K562 (cell line): Measurements from ENCODE around the gene C6orf163. TPM values are rescaled to one million over a fixed set of nuclear protein-coding genes. Genes with fewer than 3 reads are reported as not detected.
A peak's percentile ranks its signal among the peaks of the same experiment; 100 is the strongest.

ENCODE experiments used
- AFF4 ChIP-seq: sonication (generic); formaldehyde crosslinking; IDR thresholded peaks from 2 replicates; pipeline ENCODE4 v1.8.0; 2023; ENCODE audit warnings: mild to moderate bottlenecking, missing genetic modification reagents
- BRF2 ChIP-seq: IDR thresholded peaks from 3 replicates; pipeline ENCODE4 v1.6.1; 2011; ENCODE audit warnings: borderline replicate concordance, mild to moderate bottlenecking; ENCODE audit not compliant: insufficient read length, insufficient read depth
- CREB3 ChIP-seq: fragments of 450-650 bp; conservative IDR thresholded peaks from 2 replicates; pipeline ENCODE4 v1.6.1; 2016; ENCODE audit warnings: missing genetic modification characterization, low read depth, mild to moderate bottlenecking, missing compliant biosample characterization, moderate library complexity
- GMEB1 ChIP-seq: fragments of 250-450 bp; sonication (Bioruptor Pico); IDR thresholded peaks from 2 replicates; pipeline ENCODE4 v1.4.0; 2020; ENCODE audit warnings: mild to moderate bottlenecking
- MXI1 ChIP-seq: IDR thresholded peaks from 2 replicates; pipeline ENCODE4 v1.6.1; 2011; ENCODE audit warnings: low read depth, mild to moderate bottlenecking, improper control_type of control experiment, low read length
- ZBTB33 ChIP-seq: sonication (generic); formaldehyde crosslinking; IDR thresholded peaks from 2 replicates; pipeline ENCODE4 v1.8.1; 2023; ENCODE audit warnings: mild to moderate bottlenecking, missing genetic modification reagents
- ZBTB34 ChIP-seq: fragments of 250-450 bp; sonication (Bioruptor Pico); IDR thresholded peaks from 2 replicates; pipeline ENCODE4 v1.8.0; 2021; ENCODE audit warnings: mild to moderate bottlenecking, moderate library complexity
- ZNF583 ChIP-seq: fragments of 250-450 bp; sonication (Bioruptor Pico); IDR thresholded peaks from 2 replicates; pipeline ENCODE4 v1.4.0; 2020
- ZNF592 ChIP-seq: fragments of 450-650 bp; IDR thresholded peaks from 2 replicates; pipeline ENCODE4 v1.6.1; 2017; ENCODE audit warnings: antibody characterized with exemption, mild to moderate bottlenecking
- polyA plus RNA-seq, 8 experiments: library from polyadenylated mRNA; depleted of rRNA in 4 of 8; stranded (reverse) in 5 of 8; unstranded in 3 of 8; fragments of >200 nt; fragmentation: Nextera tagmentation in 2 of 8; fragmentation: Illumina TruSeq in 1 of 8; extraction: Ambion mirVana in 2 of 8; extraction: Trizol in 1 of 8; gene quantifications; 2 replicates each; pipeline versions ENCODE4 v1.2.1 to v1.2.3, GENCODE V29; 2011 to 2014; ENCODE audit warnings: inconsistent platforms in 1 of 8, missing spikeins in 1 of 8
- total RNA-seq, 7 experiments: library from RNA; depleted of rRNA in 6 of 7; stranded (reverse); fragments of >200 nt in 6 of 7; fragmentation: Illumina TruSeq in 2 of 7; extraction: Trizol in 2 of 7; gene quantifications; 2 replicates each; pipeline versions ENCODE4 v1.2.1 to v1.2.3, GENCODE V29; 2011 to 2021; ENCODE audit warnings: low replicate concordance in 1 of 7

Gene C6orf163
- total and polyA plus RNA-seq, 9 of the 15 experiments (the other 6 are each of a cell fraction or from before 2014, with no cell fraction given), result 0.67 to 4.7 (median 1.5) TPM

- no peak for TF ChIP-seq ZBTB33 (CRISPR knock-in tag)
- TF ChIP-seq CREB3 (tag), result peak; percentile 37; the same call in 1 of the 2 replicates
- no peak for TF ChIP-seq GMEB1
- no peak for TF ChIP-seq ZNF583
- TF ChIP-seq AFF4 (CRISPR knock-in tag), result no peak
- TF ChIP-seq MXI1, result no peak
- no peak for TF ChIP-seq ZBTB34
- no peak for TF ChIP-seq BRF2
- no peak for TF ChIP-seq ZNF592
Measured at GRCh38 chr6:87407901-87408720, 63.5 kb downstream of the C6orf163 start, which contains the start of gene CFAP206 (continued).
